ENCODE results near the gene SHISAL2B. TPM values are rescaled to one million over a fixed set of nuclear protein-coding genes. Genes with fewer than 3 reads are reported as not detected.
"Not testable (repeated sequence)": the region's sequence is repeated elsewhere in the genome, so short reads cannot be mapped to it uniquely, and the experiment has no call there.

The SHISAL2B gene
- total RNA-seq, 3 donors from 2014 or later (not counting 1 experiment from before 2014, with no cell fraction given) = not detected

- no peaks in the 10 kb centered on the region for H3K36me3 ChIP-seq (ENCODE audit: control insufficient read depth, insufficient read depth, low read length)
- H3K27me3 ChIP-seq (ENCODE audit: control insufficient read depth, insufficient read depth, low read length) = no peaks in the 10 kb centered on the region
- no peak for ATAC-seq
- no peak overlapping the region for H3K27ac Mint-ChIP-seq
- no peak for DNase-seq
- WGBS (ENCODE audit: insufficient coverage) = 90% methylated on average over 3 of the region's 3 CpGs
- no peak overlapping the region for H3K27ac ChIP-seq (ENCODE audit: low read length)
- no peak overlapping the region for H3K4me3 Mint-ChIP-seq
- H3K4me3 ChIP-seq (ENCODE audit: low read length) = no peak overlapping the region
- H3K27me3 Mint-ChIP-seq (ENCODE audit: low read depth in 2 of 2) = peaks cover 4 to 23% of the 10 kb centered on the region in 2 donors
- intact Hi-C loops (cut with micrococcal nuclease) = no loop called here
- no peaks in the 10 kb centered on the region for H3K36me3 Mint-ChIP-seq
- TF ChIP-seq, protein P1, sequence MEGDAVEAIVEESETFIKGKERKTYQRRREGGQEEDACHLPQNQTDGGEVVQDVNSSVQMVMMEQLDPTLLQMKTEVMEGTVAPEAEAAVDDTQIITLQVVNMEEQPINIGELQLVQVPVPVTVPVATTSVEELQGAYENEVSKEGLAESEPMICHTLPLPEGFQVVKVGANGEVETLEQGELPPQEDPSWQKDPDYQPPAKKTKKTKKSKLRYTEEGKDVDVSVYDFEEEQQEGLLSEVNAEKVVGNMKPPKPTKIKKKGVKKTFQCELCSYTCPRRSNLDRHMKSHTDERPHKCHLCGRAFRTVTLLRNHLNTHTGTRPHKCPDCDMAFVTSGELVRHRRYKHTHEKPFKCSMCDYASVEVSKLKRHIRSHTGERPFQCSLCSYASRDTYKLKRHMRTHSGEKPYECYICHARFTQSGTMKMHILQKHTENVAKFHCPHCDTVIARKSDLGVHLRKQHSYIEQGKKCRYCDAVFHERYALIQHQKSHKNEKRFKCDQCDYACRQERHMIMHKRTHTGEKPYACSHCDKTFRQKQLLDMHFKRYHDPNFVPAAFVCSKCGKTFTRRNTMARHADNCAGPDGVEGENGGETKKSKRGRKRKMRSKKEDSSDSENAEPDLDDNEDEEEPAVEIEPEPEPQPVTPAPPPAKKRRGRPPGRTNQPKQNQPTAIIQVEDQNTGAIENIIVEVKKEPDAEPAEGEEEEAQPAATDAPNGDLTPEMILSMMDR (IDR thresholded peaks at IDR 0.05) = no peak
- H3K9me3 ChIP-seq (ENCODE audit: control insufficient read depth, insufficient read depth, low read length) = no peaks in the 10 kb centered on the region
- H3K9me3 Mint-ChIP-seq = no peaks in the 10 kb centered on the region
- no peaks in the 10 kb centered on the region for H3K4me1 Mint-ChIP-seq
- no peaks in the 10 kb centered on the region for H3K4me1 ChIP-seq (ENCODE audit: control insufficient read depth, insufficient read depth, low read length)
These were observed 31.0 kb upstream of the SHISAL2B start for GRCh38 chr5:64659289-64659688.

DNA sequence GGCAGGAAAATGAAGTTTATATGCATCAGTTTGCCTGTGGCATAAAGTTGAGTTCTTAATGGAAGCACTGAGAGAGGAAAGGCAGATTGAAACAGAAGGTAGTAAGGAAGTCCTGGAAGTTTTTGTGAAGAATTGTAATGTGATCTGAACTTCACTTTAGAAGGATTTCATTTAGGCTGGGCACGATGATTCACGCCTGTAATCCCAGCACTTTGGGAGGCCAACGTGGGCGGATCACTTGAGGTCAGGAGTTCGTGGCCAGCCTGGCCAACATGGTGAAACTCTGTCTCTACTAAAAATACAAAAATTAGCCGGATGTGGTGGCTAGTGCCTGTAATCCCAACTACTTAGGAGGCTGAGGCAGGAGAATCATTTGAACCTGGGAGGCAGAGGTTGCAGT, 27.1 kb upstream of the SHISAL2B start:
- H3K9me3 ChIP-seq (ENCODE audit: control insufficient read depth, insufficient read depth, low read length); intact Hi-C loops (cut with micrococcal nuclease); ATAC-seq; H3K4me1 ChIP-seq (ENCODE audit: control insufficient read depth, insufficient read depth, low read length); H3K27ac ChIP-seq (ENCODE audit: low read length); H3K27me3 ChIP-seq (ENCODE audit: control insufficient read depth, insufficient read depth, low read length); H3K36me3 Mint-ChIP-seq; H3K27ac Mint-ChIP-seq; H3K4me3 ChIP-seq (ENCODE audit: low read length); DNase-seq; H3K9me3 Mint-ChIP-seq; H3K4me1 Mint-ChIP-seq; H3K36me3 ChIP-seq (ENCODE audit: control insufficient read depth, insufficient read depth, low read length); H3K4me3 Mint-ChIP-seq: not testable (repeated sequence)
- WGBS (ENCODE audit: insufficient coverage) = 79% methylated on average over 6 of the region's 6 CpGs
- H3K27me3 Mint-ChIP-seq (ENCODE audit: low read depth in 2 of 2) = peaks cover 5 to 11% of the 10 kb centered on the region in 2 donors

- 12% methylated on average over 1 of the region's 2 CpGs for WGBS (ENCODE audit: insufficient coverage)
- H3K27ac Mint-ChIP-seq = no peak overlapping the region
- ATAC-seq = no peak
These were observed 25.1 kb upstream of the SHISAL2B start for GRCh38 chr5:64665243-64665642.

DNA sequence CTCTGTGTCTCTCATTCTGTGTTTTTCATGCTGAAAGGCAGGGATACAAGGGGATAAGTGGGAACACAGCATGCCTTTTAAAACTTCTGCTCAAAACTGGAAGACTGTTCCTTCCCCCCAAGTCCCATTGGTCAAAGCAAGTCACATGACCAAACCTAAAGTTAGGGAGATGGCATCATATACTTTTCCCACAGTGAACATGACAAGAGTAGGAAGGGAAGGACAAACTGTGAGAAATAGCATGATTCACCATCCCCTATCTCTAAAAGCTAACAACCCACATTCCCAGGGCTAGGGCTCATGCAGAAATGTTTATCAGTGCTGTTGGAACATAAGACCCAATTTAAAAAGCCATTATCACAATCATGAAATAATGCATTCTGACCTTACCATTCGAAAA, 24.2 kb upstream of the SHISAL2B start:
- intact Hi-C loops (cut with micrococcal nuclease) = no loop called here
- Mint-ChIP-seq H3K27me3 (ENCODE audit: low read depth in 2 of 2) (peaks cover 10 to 12% of the 10 kb centered on the region in 2 donors), H3K9me3 (no peaks in the 10 kb centered on the region), H3K4me3 (no peak overlapping the region), H3K4me1 (no peaks in the 10 kb centered on the region), H3K36me3 (no peaks in the 10 kb centered on the region), H3K27ac (no peak overlapping the region)
- H3K4me1 ChIP-seq (ENCODE audit: control insufficient read depth, insufficient read depth, low read length) = no peaks in the 10 kb centered on the region
- no peak overlapping the region for H3K4me3 ChIP-seq (ENCODE audit: low read length)
- no peaks in the 10 kb centered on the region for H3K27me3 ChIP-seq (ENCODE audit: control insufficient read depth, insufficient read depth, low read length)
- DNase-seq (no peak), ATAC-seq (no peak)
- H3K36me3 ChIP-seq (ENCODE audit: control insufficient read depth, insufficient read depth, low read length) = no peaks in the 10 kb centered on the region
- H3K9me3 ChIP-seq (ENCODE audit: control insufficient read depth, insufficient read depth, low read length) = no peaks in the 10 kb centered on the region
- 67% methylated on average over 1 of the region's 1 CpG for WGBS (ENCODE audit: insufficient coverage)
- TF ChIP-seq, protein P1 (IDR thresholded peaks at IDR 0.05) = no peak
- no peak overlapping the region for H3K27ac ChIP-seq (ENCODE audit: low read length)

More at GRCh38 chr5:64665243-64665642, 25.1 kb upstream of the SHISAL2B start:
- no peaks in the 10 kb centered on the region for H3K9me3 Mint-ChIP-seq
- no peak overlapping the region for H3K4me3 Mint-ChIP-seq
- H3K4me1 Mint-ChIP-seq = no peaks in the 10 kb centered on the region
- intact Hi-C loops (cut with micrococcal nuclease) = no loop called here
- H3K27me3 Mint-ChIP-seq (ENCODE audit: low read depth in 2 of 2) = peaks cover 10 to 12% of the 10 kb centered on the region in 2 donors
- H3K36me3 Mint-ChIP-seq = no peaks in the 10 kb centered on the region
- Histone ChIP-seq H3K4me3 (ENCODE audit: low read length) (no peak overlapping the region), H3K9me3 (ENCODE audit: control insufficient read depth, insufficient read depth, low read length) (no peaks in the 10 kb centered on the region), H3K4me1 (ENCODE audit: control insufficient read depth, insufficient read depth, low read length) (no peaks in the 10 kb centered on the region), H3K27ac (ENCODE audit: low read length) (no peak overlapping the region), H3K27me3 (ENCODE audit: control insufficient read depth, insufficient read depth, low read length) (no peaks in the 10 kb centered on the region), H3K36me3 (ENCODE audit: control insufficient read depth, insufficient read depth, low read length) (no peaks in the 10 kb centered on the region)
- DNase-seq = no peak
- TF ChIP-seq, protein P1 (IDR thresholded peaks at IDR 0.05) = no peak
